Measurements from ENCODE around the gene ATP5MG.

ATP5MG gene

DNA sequence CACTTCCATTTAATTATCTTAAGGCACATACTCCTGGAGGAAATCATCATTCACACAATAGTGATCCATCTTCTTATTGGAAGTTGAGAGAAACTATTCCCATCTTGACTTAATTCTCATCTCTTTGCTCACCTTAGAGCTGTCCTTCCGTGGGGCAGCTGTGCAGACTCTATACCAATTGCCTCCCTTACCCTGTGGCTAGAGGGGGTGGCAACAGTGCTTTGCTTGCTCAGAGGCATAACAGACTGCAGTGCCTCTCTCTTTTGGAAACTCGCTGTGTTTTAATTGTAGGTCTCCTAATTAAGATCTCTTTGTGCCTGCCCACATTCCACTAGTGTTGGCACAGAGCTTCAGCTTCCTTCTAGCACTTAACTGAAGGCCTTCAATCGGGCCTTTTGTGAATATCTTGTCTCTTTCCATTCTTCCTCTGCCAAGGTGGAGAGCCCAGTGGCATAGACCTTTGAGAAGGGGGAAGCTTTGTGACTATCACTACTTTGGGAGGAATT is 40.4 kb downstream of the ATP5MG start:
- in situ Hi-C loops (cut with MboI; ENCODE audit: low sequenced_read_pairs): no loop called here

DNA sequence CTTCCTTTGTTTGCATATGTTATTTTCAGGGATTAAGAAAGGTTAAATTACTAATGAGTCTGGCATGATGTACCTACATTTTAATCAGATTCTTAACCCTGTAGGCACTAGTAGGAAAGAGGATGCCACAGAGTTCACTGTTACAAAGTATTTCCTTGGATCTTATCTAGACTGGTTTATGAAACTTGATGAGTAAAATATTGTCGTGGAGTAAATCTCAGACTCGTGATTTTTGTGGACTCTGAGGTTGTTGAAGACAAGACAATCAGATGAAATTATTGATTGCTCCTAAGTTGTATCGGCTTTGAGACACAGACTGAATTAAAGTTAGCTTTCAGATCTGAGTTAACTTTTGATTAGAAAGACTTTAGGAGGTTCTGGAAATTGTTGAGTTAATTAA is 40.9 kb downstream of the ATP5MG start:
- in situ Hi-C loops (cut with MboI; ENCODE audit: low sequenced_read_pairs): no loop called here

DNA sequence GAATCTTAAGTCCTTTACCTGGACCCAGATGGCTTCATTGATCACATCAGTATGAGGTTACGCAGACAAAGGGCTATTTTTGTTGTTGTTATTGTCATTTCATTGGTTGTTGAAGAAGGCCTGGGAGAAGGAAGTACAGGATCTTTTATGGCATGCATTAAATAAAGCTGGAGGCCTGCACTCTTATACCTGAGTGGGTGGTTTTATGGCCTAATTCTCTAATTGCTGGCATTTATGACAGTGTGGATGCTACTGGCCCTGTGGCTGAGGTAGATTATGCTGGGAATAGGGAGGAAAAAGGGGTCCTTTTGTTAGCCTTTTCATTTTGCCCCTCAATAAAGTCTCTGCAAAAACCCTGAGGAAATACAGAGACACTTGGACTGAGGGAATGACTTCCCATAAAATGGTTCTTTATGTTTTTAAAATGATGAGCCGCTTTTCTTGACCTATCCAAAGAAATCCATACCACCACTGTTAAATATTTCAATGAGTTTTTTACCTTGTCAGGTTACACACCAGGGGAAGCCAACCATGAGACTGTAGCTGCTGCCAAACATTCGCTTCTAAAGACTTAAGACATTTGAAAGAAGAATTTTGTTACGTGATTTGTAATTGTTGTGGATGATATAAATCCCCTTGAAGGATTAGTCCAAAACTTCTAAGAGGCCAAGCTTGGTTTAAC is 41.6 kb downstream of the ATP5MG start:
- in situ Hi-C loops (cut with MboI; ENCODE audit: low sequenced_read_pairs): no loop called here

DNA sequence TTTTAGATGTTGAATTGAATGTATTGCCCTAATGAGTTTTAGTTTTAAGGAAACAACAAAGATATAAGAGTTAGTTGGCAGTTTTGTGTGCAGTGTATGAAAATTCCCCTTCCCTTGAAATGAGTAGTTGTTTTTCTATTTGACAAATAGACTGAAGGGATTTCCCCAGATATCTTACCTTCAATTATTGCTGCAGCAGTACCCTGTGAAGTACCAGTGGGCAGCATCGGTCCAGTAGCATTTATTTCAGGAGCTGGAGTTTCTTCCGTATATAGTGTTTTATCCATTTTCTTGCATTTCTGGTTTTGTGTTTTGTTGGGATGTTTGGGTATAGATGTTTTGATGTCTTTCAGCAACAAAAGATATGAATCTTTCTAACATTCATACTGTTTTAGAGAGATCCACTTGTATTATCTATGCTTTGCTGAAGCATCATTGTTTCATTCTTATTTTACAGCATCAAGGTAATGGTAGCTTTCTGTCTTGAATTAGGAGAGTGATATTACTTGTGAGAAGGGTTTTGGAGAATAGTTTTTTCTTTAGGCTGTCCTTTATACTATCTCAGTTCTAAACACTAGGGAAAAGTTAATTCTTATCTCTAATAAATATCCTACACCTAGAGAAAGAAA is 42.3 kb downstream of the ATP5MG start:
- in situ Hi-C loops (cut with MboI; ENCODE audit: low sequenced_read_pairs): no loop called here

- in situ Hi-C loops (cut with MboI; ENCODE audit: low sequenced_read_pairs): no loop called here
Observed at GRCh38 chr11:118447423-118447822, 46.0 kb downstream of the ATP5MG start.

- in situ Hi-C loops (cut with MboI; ENCODE audit: low sequenced_read_pairs): no loop called here
Observed at GRCh38 chr11:118448294-118448693, 46.9 kb downstream of the ATP5MG start.

- in situ Hi-C loops (cut with MboI; ENCODE audit: low sequenced_read_pairs): no loop called here
Observed at GRCh38 chr11:118449316-118449918, 48.0 kb downstream of the ATP5MG start.

DNA sequence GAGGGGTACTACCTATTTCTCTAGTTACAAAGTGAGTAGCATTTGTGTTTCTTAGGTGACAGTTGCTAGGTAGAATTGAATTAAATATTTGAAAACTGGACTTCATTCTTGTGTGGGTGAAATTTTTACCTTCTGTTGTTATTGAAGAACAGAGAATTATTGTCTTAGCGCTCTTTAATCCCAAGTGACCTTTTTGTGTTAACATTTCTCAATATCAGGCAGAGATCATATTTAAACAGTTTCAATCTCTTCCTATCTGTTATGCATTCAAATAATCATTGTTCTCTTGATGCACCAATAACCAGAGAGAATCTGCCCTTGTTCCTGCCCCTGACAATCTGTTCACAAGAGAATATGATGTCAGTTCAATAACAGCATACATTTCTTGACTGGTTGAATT is 49.0 kb downstream of the ATP5MG start:
- in situ Hi-C loops (cut with MboI; ENCODE audit: low sequenced_read_pairs): no loop called here

All from hTERT RPE-1 (cell line).